Measurements from ENCODE around the gene EML5.

- TF ChIP-seq CTCF (IDR thresholded peaks at IDR 0.05), result no peak
- no peak for TF ChIP-seq POLR2A (IDR thresholded peaks at IDR 0.05)
Measured at GRCh38 chr14:88614218-88614907, 178.4 kb downstream of the EML5 start.
